NB4 (cell line): ENCODE results near the gene SLC9A3.

Source experiments
- DNase-seq: peaks from one replicate; pipeline ENCODE4 v3.0.0; 2010; ENCODE audit warnings: low read depth
- H3K4me3 ChIP-seq: one replicate; pipeline ENCODE4 v1.5.1; 2011; ENCODE audit warnings: mild to moderate bottlenecking, low read depth, low read length, moderate library complexity
- CTCF ChIP-seq: IDR thresholded peaks from one replicate; pipeline ENCODE4 v1.5.1; 2012; ENCODE audit warnings: low read depth, low read length
- MAX ChIP-seq: IDR thresholded peaks from 2 replicates; pipeline ENCODE4 v1.6.1; 2011; ENCODE audit warnings: low read depth, low read length
- MYC ChIP-seq: IDR thresholded peaks from 2 replicates; pipeline ENCODE4 v1.6.1; 2011; ENCODE audit warnings: low read depth, low read length
- POLR2A ChIP-seq: IDR thresholded peaks from 2 replicates; pipeline ENCODE4 v1.6.1; 2011; ENCODE audit warnings: mild to moderate bottlenecking; ENCODE audit not compliant: insufficient read length; ENCODE audit errors: extremely low read depth

The SLC9A3 gene

GRCh38 chr5:448766-449090 is 75.5 kb downstream of the SLC9A3 start:
- H3K4me3 ChIP-seq: no peak overlapping the region
- TF ChIP-seq POLR2A (no peak), CTCF (no peak), MYC (no peak), MAX (no peak)
- no peak for DNase-seq

GRCh38 chr5:448061-448765 is 76.0 kb downstream of the SLC9A3 start:
- H3K4me3 ChIP-seq: no peak overlapping the region
- DNase-seq: peak; percentile 34
- no peak for TF ChIP-seq MAX
- no peak for TF ChIP-seq CTCF
- no peak for TF ChIP-seq MYC
- no peak for TF ChIP-seq POLR2A

GRCh38 chr5:447501-447900 is 76.7 kb downstream of the SLC9A3 start:
- no peak overlapping the region for H3K4me3 ChIP-seq
- no peak for TF ChIP-seq POLR2A
- TF ChIP-seq MAX: no peak
- no peak for DNase-seq

- TF ChIP-seq CTCF: peak; percentile 61
- no peak for TF ChIP-seq POLR2A
- no peak overlapping the region for H3K4me3 ChIP-seq
- DNase-seq: peak; percentile 63
Measured at GRCh38 chr5:446883-447263, 77.4 kb downstream of the SLC9A3 start.

- no peak overlapping the region for H3K4me3 ChIP-seq
- no peak for DNase-seq
- TF ChIP-seq POLR2A (no peak), CTCF (no peak), MYC (no peak), MAX (no peak)
Measured at GRCh38 chr5:446066-446882, 78.0 kb downstream of the SLC9A3 start.

GRCh38 chr5:445591-445990 is 78.7 kb downstream of the SLC9A3 start:
- no peak for DNase-seq
- H3K4me3 ChIP-seq: peak overlapping the region; percentile 18
- TF ChIP-seq MAX (no peak), POLR2A (no peak), MYC (no peak), CTCF (no peak)
